Osteoblast (primary cell): ENCODE measurements around the gene CDH26. TPM values are rescaled to one million over a fixed set of nuclear protein-coding genes. Genes with fewer than 3 reads are reported as not detected.
A peak's percentile ranks its signal among the peaks of the same experiment; 100 is the strongest.

Experiments
- DNase-seq: peaks from one replicate; pipeline ENCODE4 v3.0.0; 2011; ENCODE audit warnings: low spot score, mixed read lengths; ENCODE audit not compliant: insufficient read length; ENCODE audit errors: missing footprints
- H2AFZ ChIP-seq: 2 replicates; pipeline ENCODE4 v1.6.0; 2011; ENCODE audit warnings: mild to moderate bottlenecking, low read length
- H3K27ac ChIP-seq: 2 replicates; pipeline ENCODE4 v1.5.1; 2011; ENCODE audit warnings: mild to moderate bottlenecking, low read depth, low read length, moderate library complexity
- H3K27me3 ChIP-seq: 2 replicates; pipeline ENCODE4 v1.6.0; 2012; ENCODE audit warnings: mild to moderate bottlenecking, control low read depth, inconsistent platforms, low read length, moderate library complexity; ENCODE audit not compliant: insufficient read depth
- H3K36me3 ChIP-seq: 2 replicates; pipeline ENCODE4 v1.5.1; 2011; ENCODE audit warnings: mild to moderate bottlenecking, low read length, control low read depth, moderate library complexity; ENCODE audit not compliant: insufficient read depth
- H3K4me1 ChIP-seq: 2 replicates; pipeline ENCODE4 v1.5.1; 2011; ENCODE audit warnings: mild to moderate bottlenecking, low read length, control low read depth, moderate library complexity; ENCODE audit not compliant: insufficient read depth
- H3K4me2 ChIP-seq: 2 replicates; pipeline ENCODE4 v1.6.0; 2011; ENCODE audit warnings: mild to moderate bottlenecking, low read length; ENCODE audit not compliant: insufficient read depth
- H3K4me3 ChIP-seq: fragments of 200-600 bp; sonication (generic); 3 replicates; pipeline ENCODE4 v1.5.1; 2012; ENCODE audit warnings: mild to moderate bottlenecking, low read length, inconsistent platforms; ENCODE audit not compliant: insufficient read depth
- H3K79me2 ChIP-seq: 2 replicates; pipeline ENCODE4 v1.6.0; 2012; ENCODE audit warnings: mild to moderate bottlenecking, low read length, control low read depth, inconsistent platforms; ENCODE audit not compliant: insufficient read depth
- H3K9me3 ChIP-seq: 2 replicates; pipeline ENCODE4 v1.5.1; 2011; ENCODE audit warnings: low read depth, low read length, control low read depth
- H4K20me1 ChIP-seq: 2 replicates; pipeline ENCODE4 v1.6.0; 2012; ENCODE audit warnings: mild to moderate bottlenecking, low read length, control low read depth; ENCODE audit not compliant: insufficient read depth
- total RNA-seq: library from RNA; depleted of rRNA; stranded (reverse); fragments of >200 nt; gene quantifications from 2 replicates; pipeline ENCODE4 v1.2.3, GENCODE V29; 2012
- TF ChIP-seq, protein P1 (sequence below): IDR thresholded peaks from 2 replicates; pipeline ENCODE4 v1.5.1; 2011; ENCODE audit warnings: mild to moderate bottlenecking, low read depth, low read length, moderate library complexity; ENCODE audit errors: extremely low read depth

Gene CDH26
- total RNA-seq, 1 donor = under 0.01 TPM

DNA sequence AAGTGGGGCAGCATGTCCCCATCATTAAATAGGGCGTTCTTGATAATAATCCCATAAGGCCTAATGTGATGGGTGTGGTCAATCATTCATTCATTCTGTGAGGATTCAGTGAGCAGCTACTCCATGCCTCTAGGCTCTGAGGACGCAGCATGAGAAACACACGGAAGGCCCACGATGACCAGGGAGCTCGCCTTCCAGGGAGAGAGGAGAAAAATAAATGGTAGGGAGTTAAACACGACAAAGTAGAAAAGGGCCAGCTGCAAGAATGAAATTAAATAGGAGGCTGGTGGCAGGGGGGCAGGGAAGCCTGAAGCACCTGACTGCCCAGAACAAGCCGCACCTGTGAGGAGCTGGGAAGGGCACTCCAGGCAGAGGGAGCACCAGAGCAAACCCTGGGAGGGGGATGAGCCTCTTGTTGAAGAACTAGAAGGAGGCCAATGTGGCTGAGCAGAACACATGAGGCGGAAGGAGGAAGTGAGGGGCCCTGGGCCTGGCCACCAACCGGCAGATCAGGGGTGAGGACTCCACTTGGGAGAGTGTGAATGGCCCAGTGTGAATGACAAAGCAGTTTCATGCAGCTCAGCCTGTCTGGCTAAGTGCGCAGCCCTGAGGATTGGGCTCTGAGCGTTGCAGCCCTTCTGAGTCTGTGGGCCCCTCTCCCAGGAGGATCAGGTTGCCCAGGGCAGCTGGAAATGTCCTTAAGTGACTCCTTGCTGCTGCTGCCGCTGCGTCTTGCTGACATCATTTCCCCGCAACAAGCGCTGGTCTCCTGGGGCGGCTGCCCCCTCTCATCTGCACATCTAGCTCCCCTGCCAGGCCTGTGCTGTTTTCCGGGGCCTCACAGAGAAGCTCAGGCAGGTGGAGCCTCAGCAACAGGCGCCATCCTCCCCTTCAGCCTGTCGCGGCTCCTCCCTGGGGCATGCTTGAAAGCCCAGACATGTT is 99.9 kb downstream of the CDH26 start:
- peaks cover 17% of the 10 kb centered on the region for H3K4me1 ChIP-seq
- TF ChIP-seq, protein P1, sequence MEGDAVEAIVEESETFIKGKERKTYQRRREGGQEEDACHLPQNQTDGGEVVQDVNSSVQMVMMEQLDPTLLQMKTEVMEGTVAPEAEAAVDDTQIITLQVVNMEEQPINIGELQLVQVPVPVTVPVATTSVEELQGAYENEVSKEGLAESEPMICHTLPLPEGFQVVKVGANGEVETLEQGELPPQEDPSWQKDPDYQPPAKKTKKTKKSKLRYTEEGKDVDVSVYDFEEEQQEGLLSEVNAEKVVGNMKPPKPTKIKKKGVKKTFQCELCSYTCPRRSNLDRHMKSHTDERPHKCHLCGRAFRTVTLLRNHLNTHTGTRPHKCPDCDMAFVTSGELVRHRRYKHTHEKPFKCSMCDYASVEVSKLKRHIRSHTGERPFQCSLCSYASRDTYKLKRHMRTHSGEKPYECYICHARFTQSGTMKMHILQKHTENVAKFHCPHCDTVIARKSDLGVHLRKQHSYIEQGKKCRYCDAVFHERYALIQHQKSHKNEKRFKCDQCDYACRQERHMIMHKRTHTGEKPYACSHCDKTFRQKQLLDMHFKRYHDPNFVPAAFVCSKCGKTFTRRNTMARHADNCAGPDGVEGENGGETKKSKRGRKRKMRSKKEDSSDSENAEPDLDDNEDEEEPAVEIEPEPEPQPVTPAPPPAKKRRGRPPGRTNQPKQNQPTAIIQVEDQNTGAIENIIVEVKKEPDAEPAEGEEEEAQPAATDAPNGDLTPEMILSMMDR = no peak
- H2AFZ ChIP-seq = peak overlapping the region; percentile 43
- H3K4me2 ChIP-seq = no peak overlapping the region
- no peaks in the 10 kb centered on the region for H4K20me1 ChIP-seq
- no peak overlapping the region for H3K4me3 ChIP-seq
- no peaks in the 10 kb centered on the region for H3K27me3 ChIP-seq
- no peaks in the 10 kb centered on the region for H3K9me3 ChIP-seq
- DNase-seq = peak; percentile 77
- H3K79me2 ChIP-seq = no peaks in the 10 kb centered on the region
- H3K36me3 ChIP-seq = no peaks in the 10 kb centered on the region
- H3K27ac ChIP-seq = no peak overlapping the region

- Histone ChIP-seq H3K27me3 (no peaks in the 10 kb centered on the region), H3K4me3 (no peak overlapping the region), H3K36me3 (no peaks in the 10 kb centered on the region), H3K4me2 (no peak overlapping the region), H3K4me1 (peaks cover 23% of the 10 kb centered on the region), H2AFZ (no peak overlapping the region), H4K20me1 (no peaks in the 10 kb centered on the region), H3K79me2 (no peaks in the 10 kb centered on the region), H3K9me3 (no peaks in the 10 kb centered on the region), H3K27ac (no peak overlapping the region)
- DNase-seq = peak; percentile 27
- TF ChIP-seq, protein P1 = no peak
These were observed 100.7 kb downstream of the CDH26 start for GRCh38 chr20:60058879-60059278.

GRCh38 chr20:60060006-60060557 is 101.9 kb downstream of the CDH26 start:
- Histone ChIP-seq H2AFZ (no peak overlapping the region), H3K27ac (no peak overlapping the region), H3K4me2 (no peak overlapping the region), H3K4me1 (peaks cover 23% of the 10 kb centered on the region), H3K9me3 (no peaks in the 10 kb centered on the region), H3K4me3 (no peak overlapping the region), H4K20me1 (no peaks in the 10 kb centered on the region), H3K79me2 (no peaks in the 10 kb centered on the region), H3K27me3 (no peaks in the 10 kb centered on the region), H3K36me3 (no peaks in the 10 kb centered on the region)
- peak; percentile 50 for DNase-seq
- TF ChIP-seq, protein P1 = no peak

DNA sequence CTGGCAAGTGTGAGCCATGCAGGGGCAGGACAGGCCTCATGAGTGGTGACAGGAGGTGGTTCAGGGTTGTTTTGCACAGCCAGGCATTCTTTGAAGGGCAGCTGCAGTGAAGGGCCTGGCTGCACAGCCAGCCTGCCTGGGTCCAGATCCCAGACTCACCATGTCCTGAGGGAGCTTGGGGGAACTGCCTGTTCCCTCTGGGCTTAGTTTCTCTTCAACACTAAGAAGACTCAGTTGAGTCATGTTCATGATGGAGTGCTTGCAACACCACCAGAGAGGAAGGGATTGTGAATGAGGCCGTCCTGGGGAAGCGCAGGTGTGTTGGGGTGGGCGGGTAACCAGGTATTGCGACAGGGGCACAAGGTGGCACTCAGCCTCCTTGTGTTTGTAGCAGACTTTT is 102.4 kb downstream of the CDH26 start:
- no peaks in the 10 kb centered on the region for H3K9me3 ChIP-seq
- H3K4me1 ChIP-seq = peaks cover 23% of the 10 kb centered on the region
- H3K27me3 ChIP-seq = no peaks in the 10 kb centered on the region
- TF ChIP-seq, protein P1 = no peak
- no peaks in the 10 kb centered on the region for H4K20me1 ChIP-seq
- H3K27ac ChIP-seq = no peak overlapping the region
- no peaks in the 10 kb centered on the region for H3K36me3 ChIP-seq
- H3K4me2 ChIP-seq = no peak overlapping the region
- H2AFZ ChIP-seq = no peak overlapping the region
- no peak overlapping the region for H3K4me3 ChIP-seq
- no peaks in the 10 kb centered on the region for H3K79me2 ChIP-seq
- no peak for DNase-seq
